ENCODE data around the gene RABGAP1L. TPM values are rescaled to one million over a fixed set of nuclear protein-coding genes. Genes with fewer than 3 reads are reported as not detected.

Gene RABGAP1L
- total RNA-seq, 1 donor from 2014 or later, result 36.2 TPM

DNA sequence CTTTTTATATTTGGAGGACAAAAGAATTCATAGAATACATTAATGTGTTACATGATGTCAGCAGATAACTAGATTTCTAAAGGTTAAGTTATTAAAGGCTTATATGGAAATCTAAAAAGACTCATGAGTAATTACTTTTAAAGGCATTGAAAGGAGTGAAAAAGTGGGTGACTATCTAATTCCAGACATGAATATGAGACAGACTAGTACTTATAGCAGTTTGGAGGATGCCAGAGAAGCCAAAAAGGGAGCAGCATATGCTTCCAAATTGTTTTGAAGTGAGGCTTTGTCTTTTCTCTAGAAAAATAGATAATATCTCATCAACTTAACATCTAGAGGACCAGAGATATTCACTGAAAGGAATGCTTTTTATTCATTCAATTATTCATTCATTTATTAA, 564.9 kb downstream of the RABGAP1L start:
- DNase-seq, result no peak

DNA sequence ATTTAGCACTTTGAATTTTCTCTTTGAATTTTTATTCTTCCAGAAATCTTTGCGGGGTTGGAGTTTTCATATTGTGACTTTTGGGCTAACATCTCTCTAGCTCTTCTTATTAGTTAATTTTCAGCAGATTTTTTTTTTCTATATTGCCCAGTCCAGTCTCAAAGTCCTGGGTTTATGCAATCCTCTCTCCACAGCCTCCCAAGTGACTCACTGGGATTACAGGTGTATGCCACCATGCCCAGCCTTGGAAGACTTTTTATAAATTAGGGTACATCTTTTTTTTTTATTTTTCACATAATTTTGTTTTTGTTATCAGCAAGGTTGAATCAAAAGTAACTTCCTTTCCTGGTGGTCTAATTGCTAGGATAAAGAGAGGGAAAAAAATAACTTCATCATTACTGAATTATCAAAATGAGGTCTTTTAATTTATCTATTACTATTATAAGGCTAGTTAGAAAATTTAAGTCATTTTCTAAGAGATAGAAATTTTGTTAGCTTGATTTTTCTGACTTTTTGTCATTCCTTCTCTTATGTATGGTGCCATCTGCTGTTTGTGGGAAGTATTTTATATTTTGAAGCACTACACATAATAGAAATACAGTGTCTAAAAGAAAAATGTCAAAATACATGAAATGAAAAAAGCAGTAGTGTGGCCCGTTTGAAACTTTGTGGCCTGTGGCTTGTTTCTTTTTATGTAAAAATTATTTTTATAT, 567.0 kb downstream of the RABGAP1L start:
- DNase-seq, result peak; percentile 53

GRCh38 chr1:174726880-174727585, 567.7 kb downstream of the RABGAP1L start:
- no peak for DNase-seq

GRCh38 chr1:174734270-174734669, 575.0 kb downstream of the RABGAP1L start:
- DNase-seq, result no peak

DNA sequence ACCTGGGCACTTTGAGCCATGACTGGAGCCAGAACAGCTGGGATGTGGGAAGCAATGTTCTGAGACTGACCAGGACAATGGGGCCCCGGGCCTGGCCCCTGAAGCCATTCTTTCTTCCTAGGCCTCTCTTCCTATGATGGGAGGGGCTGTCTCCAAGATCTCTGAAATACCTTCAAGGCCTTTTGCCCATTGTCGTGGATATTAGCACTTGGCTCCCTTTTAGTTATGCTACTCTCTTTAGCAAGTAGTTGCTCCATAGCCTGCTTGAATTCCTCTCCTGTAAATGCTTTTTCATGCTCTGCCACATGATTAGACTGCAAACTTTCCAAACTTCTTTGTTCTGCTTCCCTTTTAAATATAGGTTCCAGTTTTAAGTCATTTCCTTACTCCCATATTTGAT, 577.5 kb downstream of the RABGAP1L start:
- no peak for DNase-seq

- DNase-seq, result no peak
Observed at GRCh38 chr1:174740249-174740968, 581.1 kb downstream of the RABGAP1L start.

DNA sequence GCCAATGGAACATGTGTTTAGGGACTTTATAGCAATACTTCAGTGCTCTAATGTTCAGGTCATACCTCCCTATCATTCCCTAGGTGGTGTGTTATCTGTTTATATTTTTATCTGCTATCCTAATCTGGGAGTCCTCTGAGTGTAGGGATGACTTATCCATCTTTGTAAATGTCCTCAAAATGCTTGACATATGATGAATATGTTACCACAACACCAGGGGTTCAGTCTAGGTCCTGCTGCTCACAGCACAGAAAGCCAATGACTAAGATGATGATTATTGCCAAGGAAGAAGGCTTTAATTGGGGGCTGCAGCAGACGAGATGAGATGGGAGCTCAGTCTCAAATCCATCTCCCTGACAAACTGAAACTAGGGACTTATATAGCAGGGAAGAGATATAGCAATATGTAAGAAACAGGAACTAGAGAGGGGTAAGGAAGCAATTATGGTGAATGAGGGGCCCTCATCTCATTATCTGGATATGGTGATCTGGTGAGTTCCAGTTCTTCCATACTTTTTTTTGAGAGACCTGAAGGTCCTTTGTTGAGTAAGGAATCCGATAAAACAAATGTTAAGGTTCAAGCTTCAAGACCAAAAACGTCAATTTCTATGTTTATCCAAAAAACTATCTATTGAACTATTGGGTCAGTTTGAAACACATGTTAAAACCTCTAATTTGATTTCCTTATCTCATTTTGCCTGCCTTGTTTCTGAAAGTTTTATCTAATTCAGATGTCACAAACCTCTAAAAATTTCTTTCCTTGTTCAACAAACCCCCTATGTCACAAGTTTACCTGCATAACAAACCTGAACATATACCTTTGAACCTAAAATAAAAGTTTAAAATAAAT, 583.7 kb downstream of the RABGAP1L start:
- no peak for DNase-seq

DNA sequence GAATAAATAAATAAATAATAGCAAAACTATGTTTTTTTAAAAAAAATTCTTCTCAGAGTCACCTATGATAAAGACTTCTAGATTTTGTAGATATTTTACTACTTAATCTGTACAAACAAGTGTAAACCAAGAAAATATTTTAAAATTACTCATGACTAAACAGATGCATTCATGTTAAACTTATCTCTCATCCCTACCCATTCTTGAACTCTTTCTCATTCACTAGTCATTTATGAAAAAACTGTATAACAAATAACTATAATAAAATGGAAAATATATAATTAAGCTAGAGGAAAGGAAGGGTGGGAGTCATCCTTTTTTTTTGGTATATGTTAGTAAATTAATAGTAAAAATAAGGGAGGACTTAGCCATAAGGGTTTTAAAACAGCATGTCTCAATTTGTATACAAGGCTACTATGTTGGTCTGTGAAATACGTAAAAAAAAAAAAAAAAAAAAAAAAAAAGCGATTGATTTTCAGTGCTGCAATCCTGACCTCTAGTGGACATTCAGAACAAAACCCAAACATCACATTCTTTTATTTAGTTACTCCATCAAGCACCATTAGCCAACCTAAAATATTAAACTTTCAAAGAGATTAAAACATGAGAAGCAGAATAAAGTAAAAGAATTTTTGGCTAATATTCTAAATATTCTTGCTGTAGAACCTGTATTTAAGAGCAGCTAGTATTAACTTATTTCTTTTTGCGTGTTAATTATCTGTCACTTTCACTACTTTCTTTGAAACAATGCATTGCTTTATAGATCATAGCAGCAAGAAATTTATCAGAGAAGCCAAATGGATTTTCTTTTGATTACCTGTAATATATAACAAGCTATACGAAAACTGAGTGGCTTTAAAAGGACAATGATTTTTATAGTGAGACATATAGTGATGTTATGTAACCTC, 584.6 kb downstream of the RABGAP1L start:
- DNase-seq, result peak; percentile 63

GRCh38 chr1:174744886-174745285, 585.6 kb downstream of the RABGAP1L start:
- DNase-seq, result no peak

GRCh38 chr1:174746024-174746808, 586.9 kb downstream of the RABGAP1L start:
- no peak for DNase-seq

DNA sequence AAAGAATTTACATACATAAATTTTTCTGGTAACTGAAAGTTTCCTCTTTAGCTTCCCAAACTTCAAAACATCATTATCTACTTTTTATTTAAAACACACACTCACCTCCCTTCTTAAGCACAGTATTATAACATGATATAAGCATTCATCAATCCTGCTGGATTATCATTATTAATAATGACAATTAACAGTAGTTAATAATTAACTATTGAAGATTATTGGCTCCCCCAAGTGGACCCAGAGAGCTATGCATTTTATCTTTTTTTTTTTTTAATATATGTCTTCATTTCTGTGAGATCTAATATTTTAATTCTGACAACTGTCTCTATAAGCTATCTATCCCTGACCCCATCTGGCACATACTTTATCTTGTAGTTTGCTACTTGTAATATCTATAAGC, 588.3 kb downstream of the RABGAP1L start:
- no peak for DNase-seq

DNA sequence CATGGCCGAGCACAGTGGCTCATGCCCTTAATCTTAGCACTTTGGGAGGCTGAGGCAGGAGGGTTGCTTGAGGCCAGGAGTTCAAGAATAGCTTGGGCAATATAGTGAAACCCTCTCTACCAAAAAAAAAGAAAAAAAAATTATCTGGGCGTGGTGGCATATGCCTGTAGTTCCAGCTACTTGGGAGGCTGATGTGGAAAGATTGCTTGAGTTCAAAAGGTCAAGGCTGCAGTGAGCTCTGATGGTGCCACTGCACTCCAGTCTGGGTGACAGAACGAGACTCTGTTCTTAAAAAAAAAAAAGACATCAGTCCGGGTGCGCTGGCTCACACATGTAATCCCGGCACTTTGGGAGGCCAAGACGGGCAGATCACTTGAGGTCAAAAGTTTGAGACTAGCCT, 589.3 kb downstream of the RABGAP1L start:
- no peak for DNase-seq

DNA sequence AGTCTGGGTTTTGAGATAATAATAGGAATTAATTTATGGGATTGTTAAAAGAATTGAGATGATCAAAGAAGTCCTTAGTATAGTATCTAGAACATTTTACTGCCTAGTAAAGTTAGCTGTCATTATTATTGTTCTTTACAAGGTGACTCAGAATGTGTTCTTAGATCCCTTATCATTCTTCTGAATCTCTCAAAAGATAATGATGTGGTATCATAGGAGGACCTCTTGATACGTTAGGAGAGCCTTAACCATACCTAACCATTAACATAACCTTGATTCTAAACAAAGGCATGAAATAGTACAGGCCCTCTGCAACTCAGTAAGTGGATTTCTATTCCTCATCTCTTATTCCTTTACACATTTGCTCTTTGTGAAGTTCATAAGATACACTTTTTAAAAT, 593.8 kb downstream of the RABGAP1L start:
- no peak for DNase-seq

DNA sequence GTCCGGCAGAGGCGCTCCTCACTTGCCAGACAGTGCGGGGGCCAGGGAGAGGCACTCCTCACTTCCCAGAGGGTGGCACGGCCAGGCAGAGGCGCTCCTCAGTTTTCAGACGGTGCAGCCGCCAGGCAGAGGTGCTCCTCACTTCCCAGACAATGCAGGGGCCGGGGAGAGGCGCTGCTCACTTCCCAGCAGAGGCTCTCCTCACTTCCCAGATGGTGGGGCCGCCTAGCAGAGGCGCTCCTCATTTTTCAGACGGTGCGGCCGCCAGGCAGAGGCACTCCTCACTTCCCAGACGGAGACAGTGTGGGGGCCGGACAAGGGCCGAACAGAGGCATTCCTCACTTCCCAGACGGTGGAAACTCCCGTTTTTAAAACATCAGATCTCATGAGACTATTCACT, 602.0 kb downstream of the RABGAP1L start:
- no peak for DNase-seq

GRCh38 chr1:174761901-174762585, 602.7 kb downstream of the RABGAP1L start:
- DNase-seq, result no peak

GRCh38 chr1:174764191-174764590, 604.9 kb downstream of the RABGAP1L start:
- no peak for DNase-seq

DNA sequence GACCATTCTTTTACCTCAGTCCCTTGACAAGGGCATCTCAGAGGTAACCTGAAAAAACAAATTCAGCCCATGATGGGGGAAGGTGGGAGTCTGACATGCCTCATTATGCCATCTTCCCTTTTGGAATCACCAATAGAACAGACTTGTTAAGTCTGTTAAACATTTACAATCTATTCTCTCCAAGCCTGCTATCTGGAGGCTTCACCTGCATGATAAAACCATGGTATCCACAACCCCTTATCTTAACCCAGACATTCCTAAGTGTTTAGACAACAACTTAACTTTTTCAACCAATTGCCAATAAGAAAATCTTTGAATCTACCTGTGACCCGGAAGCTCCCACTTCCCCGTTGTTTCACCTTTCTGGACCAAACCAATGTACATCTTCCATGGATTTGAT, 607.4 kb downstream of the RABGAP1L start:
- DNase-seq, result no peak

DNA sequence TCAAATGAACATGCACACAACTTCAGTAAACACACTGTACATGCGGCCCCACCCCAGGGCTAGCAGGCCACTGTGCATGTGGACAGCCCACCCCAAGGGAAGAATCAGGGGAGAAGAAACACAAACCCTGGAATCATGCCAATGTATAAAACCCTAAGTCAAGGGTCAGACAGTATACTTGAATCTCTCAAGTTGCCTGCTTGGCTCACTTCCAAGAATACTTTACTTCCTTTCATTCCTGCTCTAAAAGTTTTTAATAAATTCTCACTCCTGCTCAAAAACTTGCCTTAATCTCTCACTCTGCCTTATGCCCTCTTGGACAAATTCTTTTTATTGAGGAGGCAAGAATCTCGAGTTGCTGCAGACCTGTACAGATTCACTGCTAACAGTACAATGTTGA, 609.2 kb downstream of the RABGAP1L start:
- peak; percentile 6 for DNase-seq

- peak; percentile 10 for DNase-seq
Observed at GRCh38 chr1:174768949-174769348, 609.6 kb downstream of the RABGAP1L start.

DNA sequence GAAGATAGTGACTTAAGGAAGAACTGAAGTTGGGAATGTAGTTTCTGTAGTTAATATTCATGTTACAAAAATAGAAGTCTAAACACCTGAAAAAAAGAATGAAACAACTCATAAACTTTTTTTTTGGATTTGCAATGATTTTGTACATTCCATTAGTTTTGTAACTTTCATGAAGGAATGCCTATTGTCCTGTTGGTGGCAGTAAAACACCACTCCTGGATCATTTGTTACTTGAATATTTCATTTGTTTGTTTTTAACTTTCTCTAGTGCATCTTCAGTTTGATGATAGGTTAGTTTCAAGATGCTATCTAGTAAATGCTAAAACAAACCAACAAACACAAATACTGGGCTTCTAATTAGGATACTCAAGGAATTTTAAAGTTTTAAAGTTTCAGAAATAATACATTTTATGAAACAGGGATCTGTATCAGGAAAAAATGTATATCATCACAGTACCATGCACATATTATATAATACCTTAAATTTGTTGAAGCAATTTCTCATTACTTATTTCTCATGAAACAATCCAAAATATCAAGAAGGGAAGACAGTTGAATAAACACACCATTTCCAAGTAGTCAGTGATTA, 610.7 kb downstream of the RABGAP1L start:
- DNase-seq, result peak; percentile 67
